Natural killer cell (primary cell): ENCODE measurements around the gene ATP6V1E1. TPM values are rescaled to one million over a fixed set of nuclear protein-coding genes. Genes with fewer than 3 reads are reported as not detected.

Experiments
- ATAC-seq, 3 donors: fragments of 150-1000 bp in 2 of 3; fragments of 200-7000 bp in 1 of 3; cut with Tn5 transposase; 1 replicate in 1 of 3; 2 replicates in 2 of 3; pipeline ENCODE4 v1.10.0; 2021; ENCODE audit warnings: mild to moderate bottlenecking in 2 of 3, moderate library complexity in 2 of 3
- DNase-seq, 2 donors: peaks; one replicate each; pipeline versions ENCODE4 v3.0.0 to v3.0.0-alpha.2; 2013 to 2021; ENCODE audit warnings: mixed read lengths in 1 of 2
- H3K27ac ChIP-seq: one replicate; pipeline ENCODE4 v1.5.1; 2013; ENCODE audit warnings: mild to moderate bottlenecking, low read length
- H3K27me3 ChIP-seq: one replicate; pipeline ENCODE4 v1.6.1; 2013; ENCODE audit warnings: low read length; ENCODE audit not compliant: control insufficient read depth, insufficient read depth
- H3K36me3 ChIP-seq: one replicate; pipeline ENCODE4 v1.6.1; 2013; ENCODE audit warnings: low read length; ENCODE audit not compliant: control insufficient read depth, insufficient read depth
- H3K4me1 ChIP-seq: one replicate; pipeline ENCODE4 v1.6.1; 2013; ENCODE audit warnings: low read length; ENCODE audit not compliant: control insufficient read depth, insufficient read depth
- H3K4me3 ChIP-seq: one replicate; pipeline ENCODE4 v1.5.1; 2013; ENCODE audit warnings: low read length
- H3K9me3 ChIP-seq: one replicate; pipeline ENCODE4 v1.6.1; 2013; ENCODE audit warnings: low read length; ENCODE audit not compliant: control insufficient read depth, insufficient read depth
- H3K27ac Mint-ChIP-seq, 2 donors: one replicate each; pipeline ENCODE4 v1.8.0; 2022; ENCODE audit warnings: mild to moderate bottlenecking in 2 of 2, mixed read lengths in 2 of 2, moderate library complexity in 1 of 2
- H3K27me3 Mint-ChIP-seq, 2 donors: one replicate each; pipeline ENCODE4 v1.8.0; 2022; ENCODE audit warnings: low read depth in 2 of 2, mixed read lengths in 2 of 2
- H3K36me3 Mint-ChIP-seq: one replicate; pipeline ENCODE4 v1.8.0; 2022; ENCODE audit warnings: mixed read lengths
- H3K4me1 Mint-ChIP-seq, 2 donors: one replicate each; pipeline ENCODE4 v1.8.0; 2022; ENCODE audit warnings: mixed read lengths in 2 of 2
- H3K4me3 Mint-ChIP-seq: one replicate; pipeline ENCODE4 v1.8.0; 2022; ENCODE audit warnings: mild to moderate bottlenecking, moderate library complexity, mixed read lengths
- H3K9me3 Mint-ChIP-seq, 2 donors: one replicate each; pipeline ENCODE4 v1.8.0; 2022; ENCODE audit warnings: mixed read lengths in 2 of 2
- CTCF ChIP-seq: fragments of 200-600 bp; IDR thresholded peaks from one replicate; pipeline ENCODE4 v1.8.0; 2022; ENCODE audit warnings: antibody characterized with exemption
- WGBS: methylation state at CpG from one replicate; pipeline ENCODE4 v1.1.7; 2013; ENCODE audit warnings: missing lambda C conversion rate; ENCODE audit not compliant: insufficient coverage; 5-methylcytosine and 5-hydroxymethylcytosine counted together
- intact Hi-C: fragments of 100-400 bp; cut with micrococcal nuclease; formaldehyde crosslinking; loops from one replicate; pipeline ENCODE4 v1.14.2; 2022
- total RNA-seq, 4 donors: library from RNA; stranded (reverse); fragments of 120-200 nt in 1 of 4; gene quantifications; one replicate each; pipeline versions ENCODE4 v1.2.3 to v1.2.4, GENCODE V29; 2013 to 2022

The ATP6V1E1 gene
- total RNA-seq, 3 donors from 2014 or later (not counting 1 experiment from before 2014, with no cell fraction given) = 75.8 to 79.8 (median 76.4) TPM

GRCh38 chr22:17601031-17601430 is 27.5 kb downstream of the ATP6V1E1 start:
- intact Hi-C loops = no loop called here
- Mint-ChIP-seq H3K9me3 (no peaks in the 10 kb centered on the region), H3K4me3 (no peak overlapping the region), H3K4me1 (peaks cover 0 to 4% of the 10 kb centered on the region in 2 donors), H3K36me3 (peaks cover 14% of the 10 kb centered on the region), H3K27ac (peak overlapping the region in 1 of 2 donors; percentile 15), H3K27me3 (no peaks in the 10 kb centered on the region)
- no peak overlapping the region for H3K27ac ChIP-seq
- H3K27me3 ChIP-seq = no peaks in the 10 kb centered on the region
- H3K4me1 ChIP-seq = no peaks in the 10 kb centered on the region
- DNase-seq (no peak), ATAC-seq (no peak)
- TF ChIP-seq CTCF = no peak
- peaks cover 52% of the 10 kb centered on the region for H3K36me3 ChIP-seq
- no peaks in the 10 kb centered on the region for H3K9me3 ChIP-seq
- WGBS = 93% methylated on average over 3 of the region's 3 CpGs
- H3K4me3 ChIP-seq = no peak overlapping the region

GRCh38 chr22:17598318-17598717 is 30.2 kb downstream of the ATP6V1E1 start:
- H3K4me3 Mint-ChIP-seq = no peak overlapping the region
- TF ChIP-seq CTCF = no peak
- H3K4me3 ChIP-seq = no peak overlapping the region
- peaks cover 22% of the 10 kb centered on the region for H3K36me3 Mint-ChIP-seq
- intact Hi-C loops = no loop called here
- DNase-seq (no peak), ATAC-seq (no peak)
- no peaks in the 10 kb centered on the region for H3K9me3 Mint-ChIP-seq
- H3K36me3 ChIP-seq = peaks cover 63% of the 10 kb centered on the region
- 96% methylated on average over 4 of the region's 4 CpGs for WGBS
- no peaks in the 10 kb centered on the region for H3K9me3 ChIP-seq
- no peak overlapping the region for H3K27ac Mint-ChIP-seq
- no peak overlapping the region for H3K27ac ChIP-seq
- peaks cover 0 to 4% of the 10 kb centered on the region in 2 donors for H3K4me1 Mint-ChIP-seq
- H3K27me3 Mint-ChIP-seq = no peaks in the 10 kb centered on the region
- H3K4me1 ChIP-seq = no peaks in the 10 kb centered on the region
- no peaks in the 10 kb centered on the region for H3K27me3 ChIP-seq

GRCh38 chr22:17597217-17597616 is 31.3 kb downstream of the ATP6V1E1 start:
- intact Hi-C loops = no loop called here
- H3K4me3 Mint-ChIP-seq = no peak overlapping the region
- H3K27ac ChIP-seq = no peak overlapping the region
- H3K36me3 Mint-ChIP-seq = peaks cover 22% of the 10 kb centered on the region
- 90% methylated on average over 2 of the region's 2 CpGs for WGBS
- no peak for ATAC-seq
- H3K27me3 ChIP-seq = no peaks in the 10 kb centered on the region
- no peak overlapping the region for H3K27ac Mint-ChIP-seq
- no peak for DNase-seq
- H3K4me1 Mint-ChIP-seq = peaks cover 0 to 4% of the 10 kb centered on the region in 2 donors
- H3K9me3 ChIP-seq = no peaks in the 10 kb centered on the region
- no peak overlapping the region for H3K4me3 ChIP-seq
- TF ChIP-seq CTCF = no peak
- H3K9me3 Mint-ChIP-seq = no peaks in the 10 kb centered on the region
- peaks cover 71% of the 10 kb centered on the region for H3K36me3 ChIP-seq
- H3K27me3 Mint-ChIP-seq = no peaks in the 10 kb centered on the region
- H3K4me1 ChIP-seq = no peaks in the 10 kb centered on the region

- Mint-ChIP-seq H3K36me3 (peaks cover 22% of the 10 kb centered on the region), H3K9me3 (no peaks in the 10 kb centered on the region), H3K4me3 (no peak overlapping the region), H3K27ac (no peak overlapping the region), H3K4me1 (peaks cover 0 to 4% of the 10 kb centered on the region in 2 donors), H3K27me3 (no peaks in the 10 kb centered on the region)
- ATAC-seq = no peak
- no peak overlapping the region for H3K4me3 ChIP-seq
- no peaks in the 10 kb centered on the region for H3K27me3 ChIP-seq
- peaks cover 79% of the 10 kb centered on the region for H3K36me3 ChIP-seq
- no peak for TF ChIP-seq CTCF
- 98% methylated on average over 6 of the region's 6 CpGs for WGBS
- DNase-seq = no peak
- H3K9me3 ChIP-seq = no peaks in the 10 kb centered on the region
- intact Hi-C loops = no loop called here
- H3K4me1 ChIP-seq = no peaks in the 10 kb centered on the region
- no peak overlapping the region for H3K27ac ChIP-seq
Measured at GRCh38 chr22:17596226-17596625, 32.3 kb downstream of the ATP6V1E1 start.
